ENCODE data around the gene PEX26.
"Not testable (repeated sequence)": the region's sequence is repeated elsewhere in the genome, so short reads cannot be mapped to it uniquely, and the experiment has no call there.

PEX26 gene

GRCh38 chr22:18121954-18122554, 44.3 kb downstream of the PEX26 start:
- intact Hi-C loops (cut with DNase I; ENCODE audit: low total_unique reads) = no loop called here
- H3K9me3 ChIP-seq = no peaks in the 10 kb centered on the region
- H3K27ac ChIP-seq = no peak overlapping the region
- peaks cover 0 to 14% (median 8%) of the 10 kb centered on the region in 3 donors for H3K36me3 ChIP-seq
- no peak for TF ChIP-seq CTCF (IDR thresholded peaks at IDR 0.05)
- DNase-seq = no peak
- H3K27me3 ChIP-seq = no peaks in the 10 kb centered on the region
- peaks cover 0 to 10% (median 6%) of the 10 kb centered on the region in 4 donors for H3K4me1 ChIP-seq
- H3K4me3 ChIP-seq = no peak overlapping the region

GRCh38 chr22:18123476-18124025, 45.8 kb downstream of the PEX26 start:
- H3K4me3 ChIP-seq; H3K27ac ChIP-seq; H3K27me3 ChIP-seq; H3K9me3 ChIP-seq; intact Hi-C loops (cut with DNase I; ENCODE audit: low total_unique reads); DNase-seq: not testable (repeated sequence)
- peaks cover 0 to 14% (median 8%) of the 10 kb centered on the region in 3 donors for H3K36me3 ChIP-seq
- H3K4me1 ChIP-seq = peaks cover 0 to 10% (median 6%) of the 10 kb centered on the region in 4 donors

GRCh38 chr22:18126606-18127005, 48.8 kb downstream of the PEX26 start:
- Histone ChIP-seq H3K4me3 (no peak overlapping the region), H3K27ac (no peak overlapping the region), H3K9me3 (no peaks in the 10 kb centered on the region), H3K4me1 (no peaks in the 10 kb centered on the region), H3K36me3 (peaks cover 0 to 14% (median 8%) of the 10 kb centered on the region in 3 donors), H3K27me3 (no peaks in the 10 kb centered on the region)
- intact Hi-C loops (cut with DNase I; ENCODE audit: low total_unique reads) = no loop called here
- no peak for DNase-seq
- no peak for TF ChIP-seq CTCF (IDR thresholded peaks at IDR 0.05)

- no peak for DNase-seq
- H3K36me3 ChIP-seq = peaks cover 0 to 10% (median 8%) of the 10 kb centered on the region in 3 donors
- TF ChIP-seq CTCF (IDR thresholded peaks at IDR 0.05) = no peak
- intact Hi-C loops (cut with DNase I; ENCODE audit: low total_unique reads) = no loop called here
- no peaks in the 10 kb centered on the region for H3K9me3 ChIP-seq
- H3K4me1 ChIP-seq = no peaks in the 10 kb centered on the region
- H3K4me3 ChIP-seq = no peak overlapping the region
- H3K27me3 ChIP-seq = no peaks in the 10 kb centered on the region
- no peak overlapping the region for H3K27ac ChIP-seq
Measured at GRCh38 chr22:18130018-18130417, 52.2 kb downstream of the PEX26 start.

- no peak overlapping the region for H3K27ac ChIP-seq
- no peaks in the 10 kb centered on the region for H3K9me3 ChIP-seq
- no peaks in the 10 kb centered on the region for H3K4me1 ChIP-seq
- H3K27me3 ChIP-seq = no peaks in the 10 kb centered on the region
- H3K4me3 ChIP-seq = no peak overlapping the region
- DNase-seq = no peak
- intact Hi-C loops (cut with DNase I; ENCODE audit: low total_unique reads) = no loop called here
- H3K36me3 ChIP-seq = peaks cover 0 to 10% (median 8%) of the 10 kb centered on the region in 3 donors
- TF ChIP-seq CTCF (IDR thresholded peaks at IDR 0.05) = no peak
Measured at GRCh38 chr22:18130699-18131429, 53.1 kb downstream of the PEX26 start.

- H3K4me3 ChIP-seq = no peak overlapping the region
- H3K4me1 ChIP-seq = no peaks in the 10 kb centered on the region
- no peaks in the 10 kb centered on the region for H3K9me3 ChIP-seq
- no peaks in the 10 kb centered on the region for H3K36me3 ChIP-seq
- H3K27ac ChIP-seq = peak overlapping the region in 1 of 2 donors; percentile 40
- no peak for TF ChIP-seq CTCF (IDR thresholded peaks at IDR 0.05)
- no peaks in the 10 kb centered on the region for H3K27me3 ChIP-seq
- intact Hi-C loops (cut with DNase I; ENCODE audit: low total_unique reads) = no loop called here
- DNase-seq = peak in 1 of 2 donors; percentile 79
Measured at GRCh38 chr22:18133452-18133851, 55.7 kb downstream of the PEX26 start.

Measured in tibial artery (tissue), 4 donors.